HG03280 (cell line): Measurements from ENCODE around the gene IRS1.
A peak's percentile ranks its signal among the peaks of the same experiment; 100 is the strongest.

Source experiments
- ATAC-seq: cut with Tn5 transposase; IDR thresholded peaks from one replicate; pipeline ENCODE4 v1.9.1; 2021; ENCODE audit warnings: mild to moderate bottlenecking, moderate library complexity; ENCODE audit not compliant: unreplicated experiment

IRS1 gene

DNA sequence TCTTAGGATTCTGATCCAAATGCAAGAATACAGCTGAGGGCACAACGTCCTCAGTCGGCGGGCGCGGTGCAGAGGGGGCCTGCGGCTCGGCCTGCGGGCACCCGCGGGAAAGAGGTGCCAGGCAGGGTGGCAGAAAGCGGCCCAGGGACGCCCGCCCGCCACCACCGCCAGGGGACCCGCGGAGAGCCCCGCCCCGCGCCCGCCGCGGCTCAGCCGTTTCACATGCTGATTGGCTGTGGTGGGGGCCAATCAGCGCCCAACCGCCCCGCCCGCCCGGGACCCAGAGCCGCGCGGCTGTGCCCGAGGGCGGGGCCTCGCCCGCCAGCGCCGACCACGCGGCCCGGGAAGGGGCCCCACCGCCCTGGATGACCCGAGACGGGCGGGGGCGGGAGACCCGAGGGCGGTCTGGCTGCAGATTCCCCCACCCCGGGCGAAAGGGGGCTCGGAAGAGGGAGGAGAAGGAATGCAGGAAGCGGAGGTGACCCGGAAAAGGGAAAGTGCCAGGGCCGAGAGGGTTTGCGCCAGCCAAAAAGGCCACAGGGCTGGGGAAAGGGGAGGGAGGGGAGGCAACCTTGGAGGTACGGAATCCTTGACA is 8.0 kb downstream of the IRS1 start:
- ATAC-seq, result peak; percentile 99

DNA sequence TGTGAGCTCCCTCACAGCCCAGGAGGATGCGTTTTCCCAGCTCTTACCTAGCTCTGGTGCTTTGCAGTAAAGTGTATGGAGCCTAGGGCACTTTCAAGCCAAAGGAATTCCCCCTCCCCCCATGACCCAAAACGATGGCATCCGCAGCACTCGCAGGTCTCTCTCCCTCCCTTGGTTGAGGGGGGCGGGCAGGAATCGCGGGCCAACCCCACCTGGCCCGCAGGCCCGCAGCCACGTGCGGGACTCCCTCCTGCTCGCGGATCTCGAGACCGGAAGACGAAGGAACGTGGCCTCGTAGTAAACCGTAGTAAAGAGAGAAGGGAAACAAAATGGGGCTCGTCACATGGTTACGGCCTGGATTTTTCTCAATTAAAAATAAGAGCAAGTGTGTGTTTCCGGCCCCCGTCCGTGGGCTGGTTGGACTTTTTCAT is 8.5 kb downstream of the IRS1 start:
- peak; percentile 65 for ATAC-seq

DNA sequence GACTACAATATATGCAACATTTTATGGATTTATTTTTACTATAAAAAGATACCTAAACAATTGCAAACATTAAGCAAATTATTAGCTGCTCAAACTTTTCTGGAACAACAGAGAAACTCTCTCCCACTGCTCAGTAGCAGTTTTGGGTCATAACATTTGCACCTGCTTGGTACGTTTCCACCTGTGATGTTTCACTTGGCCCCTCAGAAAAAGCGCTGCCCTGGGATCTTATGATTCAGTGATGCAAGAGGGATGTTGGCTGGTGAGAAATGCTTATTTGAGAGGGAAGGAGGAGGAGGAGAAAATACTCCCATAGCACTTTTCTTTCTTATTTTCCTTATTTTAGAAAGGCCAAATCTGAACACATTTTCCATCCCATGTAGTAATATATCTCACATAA is 9.2 kb downstream of the IRS1 start:
- ATAC-seq, result no peak

DNA sequence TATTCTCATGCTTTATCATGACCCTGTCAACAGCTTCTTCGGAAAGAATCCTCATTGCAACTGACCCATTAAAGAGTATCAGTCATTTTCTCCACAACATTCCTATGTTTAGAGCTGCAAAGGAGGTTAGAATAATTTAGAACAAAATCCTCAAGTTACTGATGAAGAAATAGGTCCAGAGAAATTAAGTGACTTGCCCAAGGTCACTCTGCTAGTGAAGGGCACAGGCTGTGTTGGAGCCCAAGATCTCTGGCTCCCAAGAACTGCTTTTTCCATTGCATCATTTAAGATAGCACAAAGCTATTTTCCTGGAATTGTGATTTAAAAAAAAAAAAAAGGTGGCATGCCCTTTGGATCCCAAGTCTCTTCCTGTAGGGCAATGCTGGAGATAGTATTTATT is 9.6 kb downstream of the IRS1 start:
- no peak for ATAC-seq

DNA sequence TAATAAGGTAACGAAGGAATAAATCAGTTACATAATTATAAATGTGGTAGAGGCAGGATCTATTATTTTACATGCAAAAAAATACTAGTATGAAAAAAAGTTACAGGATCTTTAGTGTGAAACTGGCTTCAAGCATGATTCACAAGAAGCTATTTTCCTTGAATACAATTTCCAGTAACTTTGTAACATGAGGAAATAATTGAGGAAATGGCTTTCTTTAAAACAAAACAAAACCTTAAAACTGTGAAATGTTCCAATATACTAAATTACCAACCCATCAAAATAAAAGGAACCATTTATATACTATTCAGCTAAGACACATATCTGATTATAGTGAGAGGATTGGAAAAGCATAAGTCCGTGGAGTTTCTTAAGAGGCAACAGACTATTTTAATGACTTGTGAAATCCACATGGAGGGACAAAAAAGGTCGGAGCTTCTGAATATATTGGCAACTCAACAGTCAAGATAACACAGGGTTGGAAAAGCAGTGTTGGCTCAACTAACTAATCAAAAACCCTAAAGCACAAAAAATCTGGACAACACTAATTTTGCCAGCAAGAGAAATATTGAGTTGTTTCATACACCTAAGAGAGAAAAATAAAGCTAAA is 10.6 kb downstream of the IRS1 start:
- ATAC-seq, result no peak

DNA sequence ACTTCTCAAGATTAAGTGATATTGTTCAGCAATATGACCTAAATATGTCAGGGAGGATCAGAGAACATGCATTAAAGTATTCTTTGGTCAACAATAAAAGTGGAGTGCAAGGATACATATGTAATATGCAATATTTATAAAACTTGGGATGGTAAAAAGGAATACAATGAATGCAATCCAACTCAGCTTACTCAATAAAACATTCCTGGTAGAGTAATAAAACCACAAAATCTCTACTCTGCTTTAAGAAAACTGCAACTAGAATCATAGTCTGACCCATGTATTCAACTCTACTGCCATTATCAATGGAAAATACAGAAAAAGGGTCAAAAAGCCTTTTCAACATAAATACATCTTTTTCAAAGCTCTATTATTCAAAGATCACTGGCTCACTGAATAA is 11.6 kb downstream of the IRS1 start:
- ATAC-seq, result no peak

DNA sequence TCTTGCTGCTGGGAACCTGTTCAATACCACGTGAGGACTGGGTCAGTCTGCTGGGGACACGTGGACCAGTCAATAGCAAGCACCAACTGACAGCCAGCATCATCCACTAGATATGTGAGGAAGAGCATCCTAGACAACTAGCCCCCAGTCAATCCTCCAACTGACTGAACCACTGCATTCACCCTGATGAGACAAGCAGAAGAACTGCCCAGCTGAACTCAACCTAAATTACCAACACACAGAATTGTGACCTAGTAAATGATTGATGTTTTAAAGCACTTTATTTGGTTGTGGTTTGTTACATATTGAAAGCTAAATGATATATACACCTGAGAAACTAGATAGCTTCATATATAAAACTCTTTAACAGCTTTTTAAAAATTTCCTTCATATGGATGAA is 15.7 kb downstream of the IRS1 start:
- ATAC-seq, result no peak

DNA sequence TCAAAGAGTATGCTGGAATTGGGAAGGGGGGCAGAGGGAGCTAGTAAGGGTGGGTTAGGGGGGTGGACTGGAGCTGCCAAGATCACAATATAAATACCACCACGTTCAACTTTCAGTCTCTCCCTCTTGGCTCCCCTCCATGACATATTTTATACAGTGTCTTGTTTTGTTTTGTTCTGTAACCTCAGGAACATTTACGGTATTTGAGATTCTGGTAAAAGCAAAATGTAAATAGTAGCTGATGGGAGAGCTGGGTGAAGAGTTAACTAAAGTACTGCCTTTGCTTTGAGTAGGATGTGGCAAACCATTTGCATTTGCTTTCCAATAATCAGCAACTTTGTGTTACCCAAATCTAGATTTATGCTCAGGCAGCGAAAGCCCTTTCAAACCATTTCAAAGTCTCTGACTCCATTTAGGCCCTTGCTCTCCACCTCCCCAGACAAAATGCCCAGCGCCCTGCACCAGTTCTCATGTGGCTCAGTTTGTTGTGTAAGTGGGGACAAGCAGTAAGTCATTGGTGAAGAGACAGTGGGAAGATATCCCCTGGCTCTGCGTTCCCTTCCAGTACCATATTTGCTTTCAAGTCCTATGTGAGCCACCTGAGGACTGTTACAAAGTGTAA is 17.4 kb downstream of the IRS1 start:
- ATAC-seq, result no peak

DNA sequence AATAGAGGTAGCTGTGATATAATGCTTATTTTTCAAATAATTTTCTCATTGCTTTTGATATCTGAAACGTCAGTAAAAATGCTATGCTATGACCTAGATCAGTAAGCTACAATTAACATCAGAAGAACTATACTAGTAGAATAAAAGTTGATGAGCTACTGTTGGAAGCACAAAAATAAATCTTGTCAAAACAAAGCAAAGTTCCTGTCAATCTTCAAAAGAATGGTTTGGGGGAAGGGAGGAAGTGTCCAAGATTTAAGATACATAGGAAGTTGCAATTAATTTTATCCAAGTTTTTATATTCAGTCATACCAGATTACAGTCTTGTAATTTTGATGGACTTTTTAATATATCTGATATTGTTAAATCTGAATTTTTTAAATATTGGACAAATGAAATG is 19.2 kb downstream of the IRS1 start:
- ATAC-seq, result no peak

DNA sequence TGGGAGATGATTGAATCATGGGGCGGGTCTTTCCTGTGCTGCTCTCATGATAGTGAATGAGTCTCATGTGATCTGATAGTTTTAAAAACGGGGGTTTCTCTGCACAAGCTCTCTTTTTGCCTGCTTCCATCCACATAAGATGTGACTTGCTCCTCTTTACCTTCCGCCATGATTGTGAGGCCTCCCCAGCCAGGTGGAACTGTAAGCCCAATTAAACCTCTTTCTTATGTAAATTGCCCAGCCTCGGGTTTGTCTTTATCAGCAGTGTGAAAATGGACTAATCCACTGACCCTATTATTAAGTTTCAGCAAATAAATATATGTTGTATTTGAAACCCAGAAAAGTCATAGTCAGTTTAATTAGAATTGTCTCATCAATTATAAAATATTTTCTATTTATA is 22.0 kb downstream of the IRS1 start:
- no peak for ATAC-seq

DNA sequence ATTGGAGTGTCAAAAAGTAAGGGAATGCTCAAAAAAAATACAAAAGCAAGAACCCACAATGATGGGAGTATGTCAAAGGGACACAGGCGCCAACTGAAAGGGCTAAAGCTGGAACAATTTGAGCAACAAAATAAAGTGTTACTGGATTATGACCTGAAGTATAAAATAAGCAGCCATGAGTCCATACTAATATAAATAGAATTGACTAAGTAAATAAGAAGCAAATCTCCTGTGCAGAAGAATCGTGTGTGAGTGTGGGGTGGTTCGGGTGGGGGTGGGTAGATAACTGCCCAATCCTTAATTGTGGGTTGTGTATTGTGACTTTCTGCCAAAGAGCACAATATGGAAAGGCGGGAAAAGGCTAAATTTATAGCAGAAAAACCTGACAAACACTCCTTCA is 23.5 kb downstream of the IRS1 start:
- ATAC-seq, result no peak

DNA sequence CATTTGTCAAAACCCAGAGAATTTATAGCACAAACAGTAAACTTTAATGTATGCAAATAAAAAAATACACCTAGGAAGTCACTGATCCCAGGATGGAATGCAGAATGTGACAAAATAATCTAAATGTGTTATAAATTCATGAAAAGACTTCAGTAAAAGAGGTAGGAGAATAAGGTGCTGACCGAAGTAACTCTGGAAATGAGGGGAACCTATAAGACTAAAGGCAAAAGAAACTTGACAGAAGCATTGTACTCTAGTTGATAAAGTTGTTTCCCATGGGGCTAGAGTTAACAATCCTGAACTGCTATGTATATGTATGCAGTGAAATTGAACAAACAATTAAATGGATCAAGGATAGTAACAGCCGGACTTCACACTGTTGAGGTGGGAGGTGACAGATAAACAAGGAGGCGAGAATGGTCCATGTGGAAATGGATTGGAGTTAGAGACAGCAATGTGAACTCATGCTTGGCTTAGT is 24.5 kb downstream of the IRS1 start:
- no peak for ATAC-seq

DNA sequence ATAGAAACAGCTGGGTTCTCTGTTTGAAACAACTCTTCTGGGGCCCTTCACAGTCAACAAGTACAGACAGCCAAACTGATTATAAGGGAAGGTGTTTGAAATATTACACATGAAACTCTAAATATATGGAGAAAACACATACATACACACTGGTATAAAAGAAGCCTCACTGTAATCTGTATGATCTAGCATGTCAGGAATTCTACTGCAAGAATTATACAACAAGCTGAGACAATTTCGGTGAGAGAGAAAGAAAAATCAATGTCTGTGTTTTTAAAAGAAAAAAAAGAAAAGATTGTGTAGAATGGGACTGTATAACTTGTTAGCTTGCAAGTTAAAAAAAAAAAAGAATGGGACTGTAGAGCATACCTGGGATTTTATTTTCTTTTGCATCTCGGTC is 26.3 kb downstream of the IRS1 start:
- peak; percentile 12 for ATAC-seq

DNA sequence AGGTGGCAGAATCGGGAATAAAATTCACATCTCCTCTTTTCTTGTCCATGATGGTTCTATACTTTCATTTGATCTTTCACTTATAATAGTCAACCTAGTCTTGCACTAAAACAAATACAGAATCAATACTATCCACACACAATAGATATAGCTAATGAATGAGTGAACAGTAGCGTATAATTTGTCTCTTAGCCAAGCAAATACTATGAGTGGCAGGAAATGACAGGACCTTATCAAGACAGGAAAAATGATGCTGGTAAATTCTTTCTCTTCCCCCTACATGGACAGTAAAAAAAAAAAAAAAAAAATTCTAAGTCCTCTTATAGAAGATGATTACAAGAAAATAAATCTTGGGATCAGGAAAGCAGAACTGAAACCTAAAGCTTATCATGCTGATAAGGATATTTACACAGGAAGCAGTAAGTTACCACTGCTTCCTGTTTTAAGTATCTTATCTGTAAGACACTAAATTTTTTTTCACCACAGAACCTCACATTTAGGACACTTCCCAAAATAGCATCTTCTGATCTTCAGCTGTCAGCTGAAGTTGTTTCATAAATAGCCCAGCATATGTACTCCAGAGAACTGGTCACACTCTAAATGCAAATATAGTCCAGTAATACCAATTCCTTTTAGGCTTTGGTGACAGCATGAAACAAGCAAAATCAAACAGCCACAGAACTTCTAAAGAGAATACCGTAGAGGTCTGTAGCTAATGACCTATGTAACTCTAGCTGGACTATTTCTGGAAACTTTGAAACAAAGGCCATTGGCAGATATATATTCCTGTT is 27.0 kb downstream of the IRS1 start:
- peak; percentile 97 for ATAC-seq

DNA sequence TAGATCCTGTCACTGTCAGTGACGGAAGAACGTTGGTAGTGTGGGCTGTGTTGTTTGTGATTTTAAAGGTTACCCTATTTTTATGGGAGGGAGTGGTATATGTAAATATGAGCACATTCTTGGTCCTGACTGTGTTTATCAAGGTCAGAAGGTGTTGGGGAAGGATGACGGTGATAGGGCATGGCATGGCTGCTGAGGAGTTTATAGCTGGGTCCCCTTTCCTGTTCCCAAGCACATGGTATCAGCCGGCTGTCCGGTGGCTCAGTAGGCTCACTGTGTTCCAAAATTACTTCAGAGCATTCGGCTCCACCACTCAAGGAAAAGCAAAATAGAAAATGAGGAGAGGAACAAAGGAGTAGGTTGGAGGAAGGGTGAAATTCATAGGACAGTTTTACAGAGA is 28.6 kb downstream of the IRS1 start:
- no peak for ATAC-seq

DNA sequence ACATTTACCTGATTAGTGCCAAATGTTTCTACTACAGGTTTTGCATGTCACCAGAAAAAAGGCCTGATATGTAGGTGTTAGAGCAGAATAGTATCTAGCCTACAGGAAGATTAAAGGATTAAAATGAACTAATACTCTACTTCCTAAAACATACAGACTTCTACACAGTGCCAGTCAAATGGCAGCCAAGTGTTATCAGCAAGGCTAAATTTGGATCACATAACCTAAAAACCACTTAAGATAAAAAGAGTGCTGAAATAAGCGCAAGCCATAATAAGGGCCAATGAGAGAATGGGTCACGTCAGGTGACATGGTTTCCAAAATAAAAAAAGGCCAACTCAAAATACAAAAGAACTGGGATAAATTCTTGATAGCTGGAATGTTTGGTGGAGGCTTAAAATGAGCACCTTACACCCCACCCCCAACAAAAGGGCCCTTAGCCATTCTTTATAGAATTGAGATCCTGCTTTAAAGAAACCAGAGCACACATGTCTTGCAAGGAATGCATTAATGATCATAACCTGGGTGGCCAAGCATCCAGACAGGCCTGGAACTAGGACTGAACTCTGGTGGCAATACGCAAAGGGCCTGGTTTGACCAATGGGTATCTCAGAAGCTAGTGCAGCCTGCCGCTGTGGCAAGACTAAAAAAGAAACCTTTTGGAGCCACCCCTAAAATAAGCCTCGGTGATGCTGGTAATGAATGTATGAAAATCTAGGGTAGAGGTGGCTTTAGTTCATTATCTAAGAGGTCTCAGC is 32.4 kb downstream of the IRS1 start:
- ATAC-seq, result no peak

DNA sequence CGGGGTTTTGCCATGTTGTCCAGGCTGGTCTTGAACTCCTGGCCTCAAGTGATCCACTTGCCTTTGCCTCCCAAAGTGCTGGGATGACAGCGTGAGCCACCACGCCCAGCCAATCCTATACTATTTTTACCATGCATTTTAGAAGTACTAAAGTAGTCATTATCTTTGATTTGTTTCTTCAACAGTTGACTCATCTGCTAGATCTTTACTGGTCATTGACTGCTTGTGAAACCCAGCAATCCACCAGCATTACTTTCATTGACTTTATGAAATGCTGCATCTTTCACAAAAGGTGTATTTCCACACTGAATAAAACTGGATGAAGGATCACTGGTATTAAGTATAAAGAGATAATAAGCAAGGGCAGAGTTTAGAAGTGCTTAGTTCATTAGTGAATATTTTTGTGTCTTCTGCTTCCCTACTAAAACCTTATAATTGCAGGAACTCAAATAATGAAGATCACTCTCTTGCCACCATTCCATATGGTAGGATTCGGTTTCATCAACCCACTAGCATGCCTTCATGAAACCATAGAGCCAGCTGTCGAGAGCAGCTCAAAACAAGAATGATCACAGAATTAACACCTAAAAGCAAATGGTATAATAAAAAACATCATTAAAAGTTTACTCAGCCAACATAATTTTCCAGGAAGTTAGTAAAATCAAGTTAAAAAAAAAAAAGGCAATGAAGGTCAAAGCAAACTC is 33.1 kb downstream of the IRS1 start:
- no peak for ATAC-seq

DNA sequence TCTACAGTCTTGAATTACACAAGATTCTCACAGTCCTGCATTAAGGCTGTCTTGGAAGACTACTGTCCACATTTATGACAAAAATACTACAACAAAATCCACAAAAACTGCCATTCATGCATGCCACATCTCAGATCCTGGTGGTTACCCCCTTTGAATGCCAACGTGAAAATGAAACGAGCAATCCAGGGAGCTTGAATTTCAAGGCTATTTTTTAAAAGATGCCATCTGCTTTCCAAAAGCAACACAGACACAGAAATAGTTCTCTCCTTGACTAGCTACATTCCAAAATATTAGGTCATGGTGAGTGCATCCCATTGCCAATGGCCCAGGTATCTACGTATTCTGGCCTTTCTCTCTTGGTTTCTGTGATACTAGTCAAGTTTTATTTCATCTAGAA is 36.3 kb downstream of the IRS1 start:
- ATAC-seq, result no peak

DNA sequence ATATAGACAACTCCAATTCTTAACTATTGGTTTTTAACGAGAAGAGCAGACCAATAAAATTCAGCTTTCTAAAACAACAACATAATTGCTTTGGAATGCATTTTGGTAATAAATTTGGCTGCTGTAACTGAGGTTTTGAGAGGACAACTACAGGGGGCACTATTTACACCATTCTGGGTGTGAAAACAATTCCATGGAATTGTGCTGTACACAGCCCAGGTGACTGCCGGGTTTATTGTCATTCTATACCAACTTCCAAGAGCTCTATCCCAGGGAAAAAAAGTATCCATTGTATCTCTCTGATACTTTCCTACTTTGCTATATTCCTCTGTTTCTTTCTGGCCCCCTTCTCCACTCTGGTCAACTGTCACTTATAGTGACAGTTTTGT is 38.4 kb downstream of the IRS1 start:
- ATAC-seq, result no peak

DNA sequence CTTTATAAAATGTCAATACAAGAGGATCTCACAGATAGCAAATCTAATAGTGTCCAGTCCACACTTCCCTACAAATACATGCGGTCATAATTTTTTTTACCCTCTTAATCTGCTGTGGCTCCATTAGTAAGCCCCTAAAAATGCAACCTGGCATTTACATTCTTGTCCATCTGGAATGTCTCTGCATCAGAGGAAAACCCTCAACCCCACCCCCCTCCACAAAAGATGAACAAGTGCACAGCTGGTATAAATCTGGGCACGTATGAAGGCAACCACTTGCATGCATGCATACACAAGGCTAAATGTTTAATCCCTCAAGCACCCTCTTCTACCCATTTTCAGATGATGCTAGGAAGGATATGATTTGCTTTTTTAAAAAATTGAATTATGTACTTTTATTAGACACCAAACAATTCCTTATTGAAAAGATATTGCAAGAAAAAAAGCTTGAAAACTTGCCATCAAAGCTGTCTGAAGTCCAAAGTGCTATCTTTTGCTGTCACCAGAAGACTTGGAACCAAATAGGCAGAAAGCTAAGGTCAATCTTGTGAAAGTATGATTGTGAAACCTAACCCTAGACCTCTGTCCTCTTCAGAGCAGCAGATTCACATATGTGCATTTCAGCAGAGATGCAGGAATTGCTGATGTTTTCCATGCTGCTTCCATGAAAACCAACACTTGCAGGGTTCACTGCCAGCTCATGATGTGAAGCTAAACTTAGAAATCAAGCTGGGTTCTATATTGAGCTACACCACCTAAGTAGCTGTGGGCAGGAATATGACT is 39.0 kb downstream of the IRS1 start:
- ATAC-seq, result no peak
